Smooth muscle cell (in vitro differentiated cells): Measurements from ENCODE around the gene LINC00237. TPM values are rescaled to one million over a fixed set of nuclear protein-coding genes. Genes with fewer than 3 reads are reported as not detected.

Source experiments
- DNase-seq: peaks from one replicate; lab custom pipeline; 2025; ENCODE audit not compliant: unreplicated experiment; lab: John Stamatoyannopoulos, UW
- H2AFZ ChIP-seq: fragments of 200-600 bp; sonication (generic); 2 replicates; pipeline ENCODE4 v1.6.0; 2016; ENCODE audit warnings: antibody characterized with exemption, low read depth, mild to moderate bottlenecking
- H3F3A ChIP-seq: fragments of 200-600 bp; sonication (generic); 2 replicates; pipeline ENCODE4 v1.6.0; 2017; ENCODE audit warnings: antibody characterized with exemption, low read depth
- H3K27ac ChIP-seq: fragments of 200-600 bp; sonication (generic); 2 replicates; pipeline ENCODE4 v1.5.1; 2016; ENCODE audit warnings: low read depth, mild to moderate bottlenecking
- H3K27me3 ChIP-seq: fragments of 200-600 bp; sonication (generic); 2 replicates; pipeline ENCODE4 v1.6.1; 2016; ENCODE audit warnings: low read depth, mild to moderate bottlenecking
- H3K36me3 ChIP-seq: fragments of 200-600 bp; sonication (generic); 2 replicates; pipeline ENCODE4 v1.5.1; 2016; ENCODE audit warnings: low read depth
- H3K4me1 ChIP-seq: fragments of 200-600 bp; sonication (generic); 2 replicates; pipeline ENCODE4 v1.5.1; 2016; ENCODE audit warnings: low read depth
- H3K4me2 ChIP-seq: fragments of 200-600 bp; sonication (generic); 2 replicates; pipeline ENCODE4 v1.6.0; 2016; ENCODE audit warnings: mild to moderate bottlenecking
- H3K4me3 ChIP-seq: fragments of 200-600 bp; sonication (generic); 2 replicates; pipeline ENCODE4 v1.5.1; 2016; ENCODE audit warnings: mild to moderate bottlenecking
- H3K79me2 ChIP-seq: fragments of 200-600 bp; sonication (generic); 2 replicates; pipeline ENCODE4 v1.6.0; 2016; ENCODE audit warnings: low read depth, mild to moderate bottlenecking
- H3K9ac ChIP-seq: fragments of 200-600 bp; sonication (generic); 2 replicates; pipeline ENCODE4 v1.6.0; 2016; ENCODE audit warnings: low read depth
- H3K9me3 ChIP-seq: fragments of 200-600 bp; sonication (generic); replicated peaks from 2 replicates; pipeline ENCODE4 v1.5.1; 2016; ENCODE audit warnings: low read depth
- H4K20me1 ChIP-seq: fragments of 200-600 bp; sonication (generic); 2 replicates; pipeline ENCODE4 v1.6.0; 2016; ENCODE audit warnings: low read depth
- WGBS: methylation state at CpG from one replicate; pipeline ENCODE4 v1.1.7; 2016; ENCODE audit warnings: low lambda C conversion rate; 5-methylcytosine and 5-hydroxymethylcytosine counted together
- polyA plus RNA-seq: library from polyadenylated mRNA; unstranded; fragments of >200 nt; fragmentation: Nextera tagmentation; extraction: Ambion mirVana; gene quantifications from 2 replicates; pipeline ENCODE4 v1.2.1, GENCODE V29; 2016
- total RNA-seq: library from RNA; depleted of rRNA; stranded (reverse); fragments of >200 nt; gene quantifications from 2 replicates; pipeline ENCODE4 v1.2.3, GENCODE V29; 2014
- TF ChIP-seq, protein P1 (sequence below): fragments of 200-600 bp; sonication (generic); IDR thresholded peaks from 2 replicates; pipeline ENCODE4 v1.5.1; 2017; ENCODE audit warnings: borderline replicate concordance, mild to moderate bottlenecking, antibody characterized with exemption; ENCODE audit not compliant: insufficient read depth, poor library complexity, severe bottlenecking

Gene LINC00237
- total and polyA plus RNA-seq, 2 experiments from 2014 or later, result not detected

DNA sequence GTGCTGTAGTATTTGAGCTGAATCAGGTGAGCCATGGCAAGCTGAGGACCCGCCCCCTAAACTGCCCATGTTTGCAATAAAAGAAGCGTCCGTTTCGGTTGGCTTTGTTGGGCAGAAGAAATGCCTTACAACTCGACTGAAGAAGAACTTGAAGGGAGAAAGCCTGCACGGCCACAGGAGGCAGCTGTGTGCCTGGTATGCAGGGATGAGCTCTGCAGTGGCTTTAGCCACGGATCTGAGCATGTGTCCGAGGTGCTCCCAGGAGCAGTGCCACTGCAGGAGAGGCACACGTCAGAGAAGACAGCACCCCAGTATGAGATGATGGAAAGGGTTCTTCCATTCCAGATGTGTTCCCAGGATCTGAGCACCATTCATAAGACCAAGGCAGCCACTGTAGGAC is 43.2 kb upstream of the LINC00237 start:
- Histone ChIP-seq H3K79me2 (no peaks in the 10 kb centered on the region), H3K9me3 (no peaks in the 10 kb centered on the region), H3K4me2 (no peak overlapping the region), H3K4me1 (peaks cover 5% of the 10 kb centered on the region), H3K27ac (no peak overlapping the region), H3K4me3 (no peak overlapping the region), H3K27me3 (no peaks in the 10 kb centered on the region), H3K9ac (no peak overlapping the region), H4K20me1 (no peaks in the 10 kb centered on the region), H3K36me3 (no peaks in the 10 kb centered on the region), H3F3A (no peaks in the 10 kb centered on the region), H2AFZ (no peak overlapping the region)
- DNase-seq, result no peak
- TF ChIP-seq, protein P1, sequence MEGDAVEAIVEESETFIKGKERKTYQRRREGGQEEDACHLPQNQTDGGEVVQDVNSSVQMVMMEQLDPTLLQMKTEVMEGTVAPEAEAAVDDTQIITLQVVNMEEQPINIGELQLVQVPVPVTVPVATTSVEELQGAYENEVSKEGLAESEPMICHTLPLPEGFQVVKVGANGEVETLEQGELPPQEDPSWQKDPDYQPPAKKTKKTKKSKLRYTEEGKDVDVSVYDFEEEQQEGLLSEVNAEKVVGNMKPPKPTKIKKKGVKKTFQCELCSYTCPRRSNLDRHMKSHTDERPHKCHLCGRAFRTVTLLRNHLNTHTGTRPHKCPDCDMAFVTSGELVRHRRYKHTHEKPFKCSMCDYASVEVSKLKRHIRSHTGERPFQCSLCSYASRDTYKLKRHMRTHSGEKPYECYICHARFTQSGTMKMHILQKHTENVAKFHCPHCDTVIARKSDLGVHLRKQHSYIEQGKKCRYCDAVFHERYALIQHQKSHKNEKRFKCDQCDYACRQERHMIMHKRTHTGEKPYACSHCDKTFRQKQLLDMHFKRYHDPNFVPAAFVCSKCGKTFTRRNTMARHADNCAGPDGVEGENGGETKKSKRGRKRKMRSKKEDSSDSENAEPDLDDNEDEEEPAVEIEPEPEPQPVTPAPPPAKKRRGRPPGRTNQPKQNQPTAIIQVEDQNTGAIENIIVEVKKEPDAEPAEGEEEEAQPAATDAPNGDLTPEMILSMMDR, result no peak
- WGBS, result 86% methylated on average over 9 of the region's 9 CpGs

DNA sequence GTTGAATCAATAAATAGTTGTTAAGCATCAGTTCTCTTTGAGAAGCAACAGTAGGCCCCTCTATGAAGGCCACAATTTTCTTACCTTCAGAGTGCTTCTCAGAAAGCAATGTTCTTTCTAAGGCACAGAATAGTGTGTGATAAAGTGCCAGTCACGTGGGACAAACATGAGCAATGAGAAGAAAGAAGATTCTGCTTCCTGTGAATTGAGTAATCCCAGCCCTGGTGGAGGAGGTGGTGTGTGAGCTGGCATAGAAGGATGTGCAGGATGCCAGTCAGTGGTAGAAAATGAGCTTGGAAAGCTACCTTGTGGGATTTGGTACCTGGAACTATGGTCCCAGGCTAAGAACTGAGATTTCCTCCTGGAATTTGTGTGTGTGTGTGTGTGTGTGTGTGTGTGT is 41.4 kb upstream of the LINC00237 start:
- no peaks in the 10 kb centered on the region for H3F3A ChIP-seq
- H3K9me3 ChIP-seq, result no peaks in the 10 kb centered on the region
- H2AFZ ChIP-seq, result no peak overlapping the region
- H3K27me3 ChIP-seq, result no peaks in the 10 kb centered on the region
- H4K20me1 ChIP-seq, result no peaks in the 10 kb centered on the region
- H3K4me1 ChIP-seq, result peaks cover 5% of the 10 kb centered on the region
- H3K79me2 ChIP-seq, result no peaks in the 10 kb centered on the region
- no peak overlapping the region for H3K4me3 ChIP-seq
- TF ChIP-seq, protein P1, result no peak
- H3K27ac ChIP-seq, result no peak overlapping the region
- no peak overlapping the region for H3K4me2 ChIP-seq
- WGBS, result 88% methylated on average over 1 of the region's 1 CpG
- DNase-seq, result no peak
- H3K9ac ChIP-seq, result no peak overlapping the region
- H3K36me3 ChIP-seq, result no peaks in the 10 kb centered on the region

DNA sequence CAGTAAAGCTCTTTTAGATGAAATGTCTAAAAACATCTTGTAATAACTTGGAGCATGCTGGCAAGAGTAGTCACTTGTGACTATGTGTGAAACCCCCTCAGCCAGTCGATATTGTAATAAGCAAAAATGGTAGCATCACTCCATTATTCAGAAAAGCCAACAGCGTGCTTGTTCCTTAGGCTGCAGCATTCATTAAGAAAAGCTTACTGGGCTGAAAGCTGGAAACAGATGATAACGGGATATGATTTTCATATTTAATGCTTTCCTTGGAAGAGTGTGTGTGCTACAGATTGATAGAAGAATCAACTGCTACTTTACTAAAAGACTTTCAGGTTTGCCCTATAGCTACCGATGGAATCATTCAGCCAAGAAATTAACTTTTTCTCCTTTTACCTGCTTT is 40.1 kb upstream of the LINC00237 start:
- Histone ChIP-seq H3K27me3 (no peaks in the 10 kb centered on the region), H2AFZ (no peak overlapping the region), H3K4me1 (peaks cover 5% of the 10 kb centered on the region), H3K9me3 (no peaks in the 10 kb centered on the region), H3K36me3 (no peaks in the 10 kb centered on the region), H3K4me2 (no peak overlapping the region), H3K4me3 (no peak overlapping the region), H3K27ac (no peak overlapping the region), H3F3A (no peaks in the 10 kb centered on the region), H3K9ac (no peak overlapping the region), H3K79me2 (no peaks in the 10 kb centered on the region), H4K20me1 (no peaks in the 10 kb centered on the region)
- no peak for DNase-seq
- TF ChIP-seq, protein P1, result no peak
- WGBS, result 96% methylated on average over 4 of the region's 4 CpGs

DNA sequence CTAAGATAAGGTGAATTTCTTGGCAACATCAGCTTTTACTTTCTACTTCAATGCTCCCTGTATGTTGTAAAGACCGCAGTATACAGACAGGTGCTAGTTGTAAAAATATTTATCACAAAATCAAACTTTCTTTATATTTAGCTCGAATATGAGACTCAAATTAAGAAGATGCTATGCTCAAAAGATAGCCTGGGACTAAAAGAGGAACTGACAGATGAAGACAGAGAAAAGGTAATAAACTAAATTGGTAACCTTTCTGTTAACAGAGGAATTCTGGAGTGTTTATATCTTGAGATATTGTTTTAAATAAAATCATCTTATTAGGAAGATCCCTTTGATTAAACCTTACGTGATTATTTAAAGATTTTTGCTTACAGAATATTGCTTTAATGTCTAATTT is 39.3 kb upstream of the LINC00237 start:
- no peak for DNase-seq
- no peaks in the 10 kb centered on the region for H3K79me2 ChIP-seq
- no peaks in the 10 kb centered on the region for H3K9me3 ChIP-seq
- TF ChIP-seq, protein P1, result no peak
- no peak overlapping the region for H3K4me3 ChIP-seq
- H3K4me1 ChIP-seq, result peaks cover 5% of the 10 kb centered on the region
- no peaks in the 10 kb centered on the region for H3F3A ChIP-seq
- H3K27me3 ChIP-seq, result no peaks in the 10 kb centered on the region
- no peak overlapping the region for H3K4me2 ChIP-seq
- H3K36me3 ChIP-seq, result no peaks in the 10 kb centered on the region
- H4K20me1 ChIP-seq, result no peaks in the 10 kb centered on the region
- H3K27ac ChIP-seq, result no peak overlapping the region
- 89% methylated on average over 3 of the region's 3 CpGs for WGBS
- no peak overlapping the region for H3K9ac ChIP-seq
- H2AFZ ChIP-seq, result no peak overlapping the region
